Fibroblast of skin of right quadriceps (primary cell): ENCODE results near the gene PEPD.

Source experiments
- DNase-seq: peaks from one replicate; pipeline ENCODE4 v3.0.0-alpha.2; 2013

PEPD gene

GRCh38 chr19:33349319-33350289 is 172.0 kb downstream of the PEPD start:
- no peak for DNase-seq

- DNase-seq = no peak
Observed at GRCh38 chr19:33348301-33349010, 173.1 kb downstream of the PEPD start.

GRCh38 chr19:33347300-33347699 is 174.3 kb downstream of the PEPD start:
- no peak for DNase-seq

GRCh38 chr19:33346665-33347064 is 174.9 kb downstream of the PEPD start:
- no peak for DNase-seq

GRCh38 chr19:33345163-33345562 is 176.4 kb downstream of the PEPD start:
- no peak for DNase-seq

- no peak for DNase-seq
Observed at GRCh38 chr19:33344573-33344925, 177.0 kb downstream of the PEPD start.

- DNase-seq = no peak
Observed at GRCh38 chr19:33343859-33344572, 177.6 kb downstream of the PEPD start.

- no peak for DNase-seq
Observed at GRCh38 chr19:33343301-33343700, 178.3 kb downstream of the PEPD start.

GRCh38 chr19:33340991-33341390 is 180.6 kb downstream of the PEPD start:
- no peak for DNase-seq

GRCh38 chr19:33339016-33339984 is 182.3 kb downstream of the PEPD start:
- DNase-seq = no peak
